Fibroblast of mammary gland (primary cell): Measurements from ENCODE around the gene CENPF.

ENCODE experiments used
- DNase-seq: peaks from one replicate; pipeline ENCODE4 v3.0.0-alpha.2; 2010; ENCODE audit warnings: low read depth
- H3K4me3 ChIP-seq: 2 replicates; pipeline ENCODE4 v1.5.1; 2011; ENCODE audit warnings: low read depth, mild to moderate bottlenecking, low read length, moderate library complexity; ENCODE audit not compliant: control insufficient read depth
- CTCF ChIP-seq: conservative IDR thresholded peaks from 2 replicates; pipeline ENCODE4 v1.5.1; 2011; ENCODE audit warnings: low read depth, low read length, inconsistent platforms; ENCODE audit not compliant: control insufficient read depth, insufficient read depth

The CENPF gene

GRCh38 chr1:214602764-214603657 is at the start of gene CENPF:
TSS of gene CENPF (plus strand) at chr1:214603195. CDS start at chr1:214613755, 10,560 bp downstream.
- no peak for TF ChIP-seq CTCF
- peak; percentile 99 for DNase-seq
- H3K4me3 ChIP-seq = peak within 1 kb of the TSS; percentile 94

- no peak for TF ChIP-seq CTCF
- peak; percentile 93 for DNase-seq
- no peak overlapping the region for H3K4me3 ChIP-seq
Measured at GRCh38 chr1:214557952-214558735, 44.9 kb upstream of the CENPF start.

- TF ChIP-seq CTCF = no peak
- no peak overlapping the region for H3K4me3 ChIP-seq
- peak; percentile 78 for DNase-seq
Measured at GRCh38 chr1:214563881-214564280, 39.1 kb upstream of the CENPF start.

- H3K4me3 ChIP-seq = no peak overlapping the region
- no peak for TF ChIP-seq CTCF
- DNase-seq = no peak
Measured at GRCh38 chr1:214565310-214565709, 37.7 kb upstream of the CENPF start.

- peak; percentile 93 for DNase-seq
- no peak for TF ChIP-seq CTCF
- H3K4me3 ChIP-seq = no peak overlapping the region
Measured at GRCh38 chr1:214566158-214567104, 36.6 kb upstream of the CENPF start.

GRCh38 chr1:214567481-214567980 is 35.5 kb upstream of the CENPF start:
- DNase-seq = no peak
- no peak overlapping the region for H3K4me3 ChIP-seq
- TF ChIP-seq CTCF = no peak
